Left kidney (tissue), 2 donors: ENCODE data around the gene TMPRSS2. TPM values are rescaled to one million over a fixed set of nuclear protein-coding genes. Genes with fewer than 3 reads are reported as not detected.
A peak's percentile ranks its signal among the peaks of the same experiment; 100 is the strongest.
"Not testable (repeated sequence)": the region's sequence is repeated elsewhere in the genome, so short reads cannot be mapped to it uniquely, and the experiment has no call there.

Experiments
- DNase-seq: peaks from one replicate; pipeline ENCODE4 v3.0.0-alpha.2; 2013
- polyA plus RNA-seq: library from polyadenylated mRNA; unstranded; fragments of 120-200 nt; gene quantifications from one replicate; pipeline ENCODE4 v1.2.1, GENCODE V29; 2013; ENCODE audit not compliant: insufficient read length

TMPRSS2 gene
- polyA plus RNA-seq, 1 donor: 36.0 TPM

GRCh38 chr21:41427556-41427955 is 80.4 kb downstream of the TMPRSS2 start:
- no peak for DNase-seq

GRCh38 chr21:41426676-41427404 is 81.1 kb downstream of the TMPRSS2 start:
- no peak for DNase-seq

- DNase-seq: peak; percentile 54
Measured at GRCh38 chr21:41425954-41426675, 81.8 kb downstream of the TMPRSS2 start, which contains the start of gene MX1. Gene MX1 (plus strand): TSS chr21:41426239. CDS start chr21:41432071, 5,832 bp downstream.

DNA sequence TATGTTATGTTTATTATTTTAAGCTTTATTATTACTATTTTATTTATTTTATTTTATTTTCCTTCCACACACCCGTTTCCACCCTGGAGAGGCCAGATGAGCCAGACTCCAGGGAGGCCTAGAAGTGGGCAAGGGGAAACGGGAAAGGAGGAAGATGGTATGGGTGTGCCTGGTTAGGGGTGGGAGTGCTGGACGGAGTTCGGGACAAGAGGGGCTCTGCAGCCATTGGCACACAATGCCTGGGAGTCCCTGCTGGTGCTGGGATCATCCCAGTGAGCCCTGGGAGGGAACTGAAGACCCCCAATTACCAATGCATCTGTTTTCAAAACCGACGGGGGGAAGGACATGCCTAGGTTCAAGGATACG is 82.4 kb downstream of the TMPRSS2 start:
- no peak for DNase-seq

- not testable (repeated sequence) for DNase-seq
Measured at GRCh38 chr21:41423305-41423636, 84.7 kb downstream of the TMPRSS2 start.

DNA sequence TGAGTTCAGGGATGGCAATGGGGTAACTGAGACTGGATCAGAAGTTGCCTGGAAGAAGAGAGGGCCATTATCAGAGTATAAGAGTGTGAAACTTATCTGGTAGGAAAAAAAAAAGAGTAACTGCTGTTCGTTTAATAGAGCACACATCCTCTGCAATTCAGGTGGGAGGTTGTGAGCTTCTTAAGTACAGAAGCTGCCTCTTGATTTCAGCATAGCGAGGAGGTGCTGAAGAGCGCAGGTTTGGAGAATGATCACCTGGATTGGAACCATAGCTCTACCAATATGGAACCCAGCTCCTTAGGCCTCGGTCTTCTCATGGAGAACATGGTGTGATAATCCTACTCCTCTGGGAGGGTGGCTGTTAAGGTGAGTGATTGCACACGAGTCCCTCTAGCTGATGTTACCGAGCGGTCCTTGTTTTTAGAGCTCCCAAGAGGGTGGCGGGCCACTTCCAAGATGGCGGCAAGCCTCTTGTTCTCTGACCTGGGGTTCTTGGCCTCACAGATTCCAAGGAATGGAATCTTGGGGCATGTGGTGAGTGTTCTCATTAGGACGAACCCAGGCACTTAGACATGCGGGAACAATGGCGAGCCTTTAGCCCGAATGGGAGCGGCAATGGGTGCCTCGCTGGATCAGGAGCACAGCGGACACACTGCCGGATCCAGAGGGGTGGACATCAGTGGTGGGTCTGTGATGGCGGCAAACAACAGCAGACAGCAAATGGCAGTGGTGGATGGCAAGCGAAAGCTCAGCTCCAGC is 85.2 kb downstream of the TMPRSS2 start:
- DNase-seq: no peak

- not testable (repeated sequence) for DNase-seq
Measured at GRCh38 chr21:41420998-41421397, 87.0 kb downstream of the TMPRSS2 start.

DNA sequence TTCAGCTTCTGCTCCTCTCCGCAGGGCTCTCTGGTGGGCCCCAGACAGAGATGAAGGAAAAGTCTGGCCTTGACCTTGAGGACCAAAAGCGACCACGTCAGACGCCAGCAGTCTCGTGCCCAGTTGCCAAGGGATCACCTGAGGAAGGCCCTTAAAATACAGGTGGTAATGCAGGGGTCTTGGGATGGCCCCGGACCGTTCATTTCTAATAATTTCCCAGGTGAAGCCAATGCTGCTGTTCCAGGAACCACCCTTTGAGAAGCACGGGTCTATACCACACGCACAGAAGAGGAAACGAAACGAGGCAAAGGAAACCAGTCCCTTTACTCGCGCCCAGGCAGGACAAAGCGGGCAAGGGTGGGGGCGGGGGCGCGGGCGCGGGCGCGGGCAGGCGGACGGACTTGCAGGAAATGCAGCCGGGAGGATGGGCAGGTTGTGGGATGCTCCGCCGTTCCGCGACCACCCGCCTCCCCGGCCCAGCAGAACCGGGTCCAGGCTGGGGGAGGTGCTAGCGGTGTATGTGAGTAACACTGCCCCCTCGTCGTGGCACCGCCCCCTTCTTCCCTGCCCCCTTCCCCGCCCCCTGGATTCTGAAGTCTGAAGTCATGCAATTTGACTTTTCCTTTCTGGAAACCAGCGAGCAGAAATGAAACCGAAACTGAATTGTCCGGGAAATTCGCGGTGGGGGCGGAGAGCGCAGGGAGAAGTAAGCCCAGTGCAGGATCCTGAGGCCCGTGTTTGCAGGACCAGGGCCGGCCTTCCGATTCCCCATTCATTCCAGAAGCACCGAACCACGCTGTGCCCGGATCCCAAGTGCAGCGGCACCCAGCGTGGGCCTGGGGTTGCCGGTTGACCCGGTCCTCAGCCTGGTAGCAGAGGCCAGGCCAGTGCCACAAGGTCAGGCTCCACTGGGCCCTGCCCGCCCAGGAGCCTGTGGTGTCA is 87.8 kb downstream of the TMPRSS2 start:
- peak; percentile 92 for DNase-seq

DNA sequence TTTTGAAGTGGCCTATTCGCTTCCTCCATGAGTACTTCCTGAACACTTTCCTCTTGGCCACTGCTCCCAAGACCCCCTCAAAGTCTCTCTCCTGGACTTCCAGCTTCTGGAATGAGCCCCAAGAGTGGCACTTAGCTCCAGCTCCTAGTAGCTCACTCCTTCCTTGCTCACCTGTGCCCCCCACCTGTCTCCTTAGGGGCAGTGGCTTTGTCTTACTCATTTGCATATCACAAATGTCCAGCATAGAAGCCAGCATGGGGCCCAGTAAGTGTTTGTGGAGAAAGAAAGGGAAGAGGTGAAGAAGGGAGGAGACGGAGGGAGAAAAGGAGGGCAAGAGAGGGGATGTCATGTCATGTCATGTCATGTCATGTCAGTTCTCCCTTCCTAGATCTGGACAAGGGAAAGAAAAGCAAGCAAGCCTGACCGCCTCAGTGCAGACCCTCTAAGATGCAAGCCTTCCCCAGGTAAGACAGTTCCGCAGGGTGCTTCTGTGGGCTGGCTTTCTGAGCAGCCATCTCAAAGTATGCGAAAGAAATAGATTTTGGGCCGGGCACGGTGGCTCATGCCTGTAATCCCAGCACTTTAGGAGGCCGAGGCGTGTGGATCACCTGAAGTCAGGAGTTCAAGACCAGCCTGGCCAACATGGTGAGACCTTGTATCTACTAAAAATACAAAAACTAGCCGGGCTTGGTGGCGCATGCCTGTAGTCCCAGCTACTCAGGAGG is 88.8 kb downstream of the TMPRSS2 start:
- DNase-seq: no peak

DNA sequence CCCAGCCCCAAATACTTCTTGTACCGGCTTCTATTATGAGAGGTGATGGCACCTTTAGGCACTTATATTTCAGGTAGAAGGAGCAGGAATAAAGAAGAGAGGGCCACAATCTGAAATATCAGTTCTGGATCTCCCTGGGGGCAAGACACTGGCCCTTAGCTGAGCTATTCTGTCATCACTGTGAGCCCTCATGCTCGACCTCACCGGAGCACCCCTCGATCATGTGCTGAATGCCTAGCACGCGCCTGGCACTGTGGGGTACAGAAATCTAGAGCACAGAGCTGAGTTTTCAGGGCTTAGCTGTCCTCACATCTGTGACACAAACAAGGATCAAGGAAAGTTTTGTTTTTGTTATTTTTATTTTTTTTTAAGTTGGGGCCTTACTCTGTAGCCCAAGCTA is 89.6 kb downstream of the TMPRSS2 start:
- DNase-seq: no peak

GRCh38 chr21:41417505-41417904 is 90.5 kb downstream of the TMPRSS2 start:
- not testable (repeated sequence) for DNase-seq

Other genes starting within 250 kb of the TMPRSS2 start
- 18.3 TPM for gene FAM3B, start 191.4 kb downstream of the TMPRSS2 start, polyA plus RNA-seq
- 1.9 TPM for gene MX2, start 146.1 kb downstream of the TMPRSS2 start, polyA plus RNA-seq
- gene MX1, start 81.9 kb downstream of the TMPRSS2 start, polyA plus RNA-seq: 8.4 TPM